ENCODE data around the gene KDM4E. TPM values are rescaled to one million over a fixed set of nuclear protein-coding genes. Genes with fewer than 3 reads are reported as not detected.

Gene KDM4E
- total RNA-seq, 2 experiments from 2014 or later, result not detected

DNA sequence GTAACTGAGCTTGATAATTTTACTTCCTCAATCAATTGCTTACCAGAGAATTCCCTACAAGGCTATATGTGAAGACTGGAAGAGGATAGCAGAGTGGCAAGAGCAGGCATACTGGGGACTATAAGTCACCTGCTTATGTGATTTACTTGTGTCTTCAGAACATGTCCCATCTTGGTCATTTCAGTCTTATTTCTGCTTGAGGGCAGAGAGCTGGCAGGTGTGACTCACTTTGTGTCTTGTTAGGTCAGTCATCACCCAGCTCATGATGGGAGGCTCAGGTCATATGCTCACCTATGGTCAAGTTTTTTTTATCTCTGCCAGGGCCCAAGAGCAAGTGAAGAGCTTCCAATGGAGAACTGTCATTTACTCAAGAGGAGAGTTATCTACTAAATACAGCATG lies 47.9 kb downstream of the KDM4E start:
- intact Hi-C loops (cut with DNase I, micrococcal nuclease), result no loop called here
- no peak for DNase-seq
- ChIA-PET POLR2A (interaction anchor here (0.6 to 1.3 kb wide), 4 partner anchors 12 to 1337 kb away, joined by 3 read pairs; partner anchors contain the start of gene ENDOD1), CTCF (interaction anchor here (1.0 to 7.5 kb wide), 5 partner anchors 11 to 82 kb away, joined by 4 to 125 read pairs (median 5); partner anchors contain the start of gene ENDOD1)
- H3K4me3 Mint-ChIP-seq, result no peak overlapping the region
- peaks cover 31% of the 10 kb centered on the region for H3K4me1 Mint-ChIP-seq
- H3K36me3 Mint-ChIP-seq (ENCODE audit: low read depth), result peaks cover 14% of the 10 kb centered on the region
- no peak for ATAC-seq
- no peaks in the 10 kb centered on the region for H3K27me3 Mint-ChIP-seq
- no peaks in the 10 kb centered on the region for H3K9me3 Mint-ChIP-seq (ENCODE audit: low read depth)
- H3K27ac Mint-ChIP-seq, result no peak overlapping the region

DNA sequence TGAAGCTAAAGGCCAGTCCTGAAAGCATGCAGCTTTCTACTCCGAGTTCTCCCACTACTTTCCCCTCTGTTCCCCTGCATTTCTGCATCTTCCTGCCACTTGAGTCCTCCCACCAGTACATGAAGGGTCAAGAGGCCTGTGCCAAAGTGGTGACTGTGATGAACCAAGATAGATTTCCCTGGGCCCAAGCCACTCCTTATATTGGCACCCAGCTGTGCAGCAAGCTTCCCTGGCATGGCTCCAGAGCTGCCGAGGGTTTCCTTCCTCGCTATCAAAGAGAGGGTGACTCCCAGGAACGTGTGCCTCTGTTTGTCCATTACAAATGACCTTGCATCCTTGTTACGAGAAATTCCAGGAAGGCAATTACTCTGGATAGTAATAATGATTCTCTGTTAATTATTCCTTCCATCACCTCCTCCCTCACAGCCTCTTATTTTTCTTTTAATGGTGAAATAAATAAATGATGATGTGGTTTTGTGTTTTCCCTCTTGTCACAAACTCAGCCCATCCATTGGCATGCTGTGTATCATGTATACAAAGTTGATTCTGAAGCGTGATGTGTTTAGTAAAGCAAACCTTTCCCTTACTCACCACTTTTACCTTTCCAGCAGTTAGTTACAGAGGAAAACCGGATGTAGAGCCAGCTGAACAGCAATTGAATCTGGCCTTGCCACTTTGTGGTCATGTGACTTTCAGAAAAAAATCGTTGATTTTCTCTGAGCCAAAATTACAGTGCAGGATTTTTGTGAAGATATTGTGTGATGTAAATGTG lies 49.9 kb downstream of the KDM4E start:
- ChIA-PET CTCF (interaction anchor here (0.9 to 2.2 kb wide), 3 partner anchors 16 to 470 kb away, joined by 3 to 7 read pairs (median 3); no protein-coding TSS in a partner anchor), POLR2A (no interaction called here)
- ATAC-seq, result no peak
- peaks cover 8% of the 10 kb centered on the region for H3K36me3 Mint-ChIP-seq (ENCODE audit: low read depth)
- no peaks in the 10 kb centered on the region for H3K9me3 Mint-ChIP-seq (ENCODE audit: low read depth)
- no peak for DNase-seq
- H3K27me3 Mint-ChIP-seq, result no peaks in the 10 kb centered on the region
- peaks cover 23% of the 10 kb centered on the region for H3K4me1 Mint-ChIP-seq
- no peak overlapping the region for H3K27ac Mint-ChIP-seq
- intact Hi-C loops (cut with DNase I, micrococcal nuclease), result no loop called here
- H3K4me3 Mint-ChIP-seq, result no peak overlapping the region

DNA sequence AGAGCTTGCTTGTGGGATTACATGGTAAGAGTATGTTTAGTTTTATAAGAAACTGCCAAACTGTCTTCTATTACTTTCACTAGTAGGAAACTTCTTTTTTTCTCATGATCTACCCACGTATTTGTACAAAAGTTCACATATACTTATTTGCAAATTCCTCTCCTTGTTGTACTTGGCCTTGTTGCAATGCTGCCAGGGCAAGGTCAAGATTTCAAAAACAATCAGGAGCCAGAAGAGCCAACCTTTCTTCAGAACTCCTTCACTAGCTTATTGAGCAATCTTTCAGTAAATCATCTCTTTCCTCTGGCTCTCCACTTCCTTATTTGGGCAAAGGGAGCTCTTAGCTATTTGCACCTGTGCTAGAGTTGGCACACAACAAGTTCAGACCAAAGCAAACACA lies 51.4 kb downstream of the KDM4E start:
- POLR2A ChIA-PET, result no interaction called here

DNA sequence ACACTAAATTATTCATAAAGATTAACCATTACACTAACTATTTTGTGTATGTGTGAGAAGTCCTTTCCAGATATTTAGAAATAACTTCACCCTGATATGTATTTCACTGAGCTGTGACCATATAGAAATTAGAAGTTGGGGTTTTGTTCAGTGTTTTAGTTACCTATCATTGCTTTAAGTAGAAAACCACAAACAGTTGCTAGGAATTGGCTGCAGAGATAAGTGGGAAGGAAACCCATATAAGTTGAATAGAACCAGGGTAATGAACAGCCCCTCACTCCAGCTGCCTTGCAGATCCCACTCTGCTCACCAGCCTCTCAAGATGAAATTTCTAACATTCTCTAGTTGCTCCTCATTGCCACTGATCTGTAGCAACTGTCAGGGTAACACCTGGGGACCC lies 51.9 kb downstream of the KDM4E start:
- H3K4me3 Mint-ChIP-seq, result no peak overlapping the region
- DNase-seq, result no peak
- no peaks in the 10 kb centered on the region for H3K9me3 Mint-ChIP-seq (ENCODE audit: low read depth)
- intact Hi-C loops (cut with DNase I, micrococcal nuclease), result no loop called here
- no peak for ATAC-seq
- CTCF ChIA-PET, result interaction anchor here (1.2 to 2.2 kb wide), 2 partner anchors 8 to 14 kb away, joined by 4 to 7 read pairs; no protein-coding TSS in a partner anchor
- H3K27me3 Mint-ChIP-seq, result no peaks in the 10 kb centered on the region
- POLR2A ChIA-PET, result no interaction called here
- H3K27ac Mint-ChIP-seq, result no peak overlapping the region
- H3K4me1 Mint-ChIP-seq, result peaks cover 12% of the 10 kb centered on the region
- no peaks in the 10 kb centered on the region for H3K36me3 Mint-ChIP-seq (ENCODE audit: low read depth)

More for the DNA sequence above, 51.4 kb downstream of the KDM4E start:
- H3K27me3 Mint-ChIP-seq, result no peaks in the 10 kb centered on the region
- peaks cover 14% of the 10 kb centered on the region for H3K4me1 Mint-ChIP-seq
- no peak for ATAC-seq
- no peak overlapping the region for H3K4me3 Mint-ChIP-seq
- H3K36me3 Mint-ChIP-seq (ENCODE audit: low read depth), result peaks cover 1% of the 10 kb centered on the region
- intact Hi-C loops (cut with DNase I, micrococcal nuclease), result no loop called here
- H3K27ac Mint-ChIP-seq, result no peak overlapping the region
- DNase-seq, result no peak
- H3K9me3 Mint-ChIP-seq (ENCODE audit: low read depth), result no peaks in the 10 kb centered on the region
- CTCF ChIA-PET, result interaction anchor here (0.6 to 2.2 kb wide), 3 partner anchors 8 to 67 kb away, joined by 4 to 7 read pairs (median 4); no protein-coding TSS in a partner anchor

Other genes with a start within 250 kb of the KDM4E start
- gene CWC15, start 51.7 kb upstream of the KDM4E start, total RNA-seq, result 10 to 100 TPM; 74.7 to 85.0 TPM
- 1 to 10 TPM; 1.5 to 1.8 TPM for gene KDM4D, start 51.5 kb upstream of the KDM4E start, total RNA-seq
- not detected for gene KDM4F, start 24.2 kb downstream of the KDM4E start, total RNA-seq
- gene SRSF8, start 41.7 kb downstream of the KDM4E start, total RNA-seq, result 10 to 100 TPM; 23.7 to 26.5 TPM
- gene ENDOD1, start 64.6 kb downstream of the KDM4E start, total RNA-seq, result 10 to 100 TPM; 11.1 to 13.1 TPM
- 10 to 100 TPM in 1 of 2 experiments, 1 to 10 TPM in 1; 8.4 to 12.3 TPM for gene SESN3, start 205.9 kb downstream of the KDM4E start, total RNA-seq